ENCODE measurements around the gene SLC1A7. TPM values are rescaled to one million over a fixed set of nuclear protein-coding genes. Genes with fewer than 3 reads are reported as not detected.

Gene SLC1A7
- total RNA-seq, 6 experiments from 2014 or later = 0.09 TPM; not detected in 5

GRCh38 chr1:53038566-53038965, 103.9 kb downstream of the SLC1A7 start:
- peaks cover 32% of the 10 kb centered on the region for H3K4me1 Mint-ChIP-seq (ENCODE audit: low read depth)
- H3K4me3 Mint-ChIP-seq = no peak overlapping the region
- H3K9me3 Mint-ChIP-seq = no peaks in the 10 kb centered on the region
- no peak overlapping the region for H3K27ac Mint-ChIP-seq
- TF ChIP-seq CTCF (IDR thresholded peaks at IDR 0.05) = no peak
- no peaks in the 10 kb centered on the region for H3K27me3 Mint-ChIP-seq (ENCODE audit: insufficient read depth)
- DNase-seq = no peak
- H3K36me3 Mint-ChIP-seq (ENCODE audit: low read depth) = peaks cover 44% of the 10 kb centered on the region

Other genes with a start within 250 kb of the SLC1A7 start
- gene ECHDC2, start 220.9 kb downstream of the SLC1A7 start, total RNA-seq (2021; fragmentation: NEBNext Ultra II Directional; extraction: Animal tissue kit (Norgen Biotek cat#: 25700)) = 10 to 100 TPM; 12.2 to 28.1 (median 23.6) TPM
- gene SCP2, start 215.4 kb downstream of the SLC1A7 start, total RNA-seq (2021; fragmentation: NEBNext Ultra II Directional; extraction: Animal tissue kit (Norgen Biotek cat#: 25700)) = 100 to 1,000 TPM; 122 to 159 (median 156) TPM
- gene PODN, start 80.4 kb downstream of the SLC1A7 start, total RNA-seq (2021; fragmentation: NEBNext Ultra II Directional; extraction: Animal tissue kit (Norgen Biotek cat#: 25700)) = 10 to 100 TPM in 5 of 6 experiments, 1 to 10 TPM in 1; 9.4 to 12.9 (median 10.8) TPM
- 10 to 100 TPM; 12.0 to 14.4 (median 12.7) TPM for gene CPT2, start 54.2 kb upstream of the SLC1A7 start, total RNA-seq (2021; fragmentation: NEBNext Ultra II Directional; extraction: Animal tissue kit (Norgen Biotek cat#: 25700))
- gene CZIB, start 78.0 kb upstream of the SLC1A7 start, total RNA-seq (2021; fragmentation: NEBNext Ultra II Directional; extraction: Animal tissue kit (Norgen Biotek cat#: 25700)) = 10 to 100 TPM; 44.6 to 54.9 (median 49.6) TPM
- gene MAGOH, start 95.9 kb upstream of the SLC1A7 start, total RNA-seq (2021; fragmentation: NEBNext Ultra II Directional; extraction: Animal tissue kit (Norgen Biotek cat#: 25700)) = 10 to 100 TPM; 34.9 to 54.2 (median 47.1) TPM
- 10 to 100 TPM in 5 of 6 experiments, 1 to 10 TPM in 1; 7.2 to 14.9 (median 13.0) TPM for gene LRP8, start 185.4 kb upstream of the SLC1A7 start, total RNA-seq (2021; fragmentation: NEBNext Ultra II Directional; extraction: Animal tissue kit (Norgen Biotek cat#: 25700))